ENCODE results near the gene CHST8.

CHST8 gene

GRCh38 chr19:33767898-33768413, 146.2 kb downstream of the CHST8 start:
- DNase-seq (ENCODE audit: low read depth, low spot score): no peak

GRCh38 chr19:33769208-33769607, 147.5 kb downstream of the CHST8 start:
- no peak for DNase-seq (ENCODE audit: low read depth, low spot score)

GRCh38 chr19:33770107-33770506, 148.4 kb downstream of the CHST8 start:
- DNase-seq (ENCODE audit: low read depth, low spot score): no peak

- DNase-seq (ENCODE audit: low read depth, low spot score): no peak
These were observed 149.8 kb downstream of the CHST8 start for GRCh38 chr19:33771384-33772101.

GRCh38 chr19:33772102-33772857, 150.5 kb downstream of the CHST8 start:
- no peak for DNase-seq (ENCODE audit: low read depth, low spot score)

GRCh38 chr19:33772858-33773180, 151.1 kb downstream of the CHST8 start:
- DNase-seq (ENCODE audit: low read depth, low spot score): no peak

- no peak for DNase-seq (ENCODE audit: low read depth, low spot score)
These were observed 152.2 kb downstream of the CHST8 start for GRCh38 chr19:33773704-33774624.

GRCh38 chr19:33774751-33775150, 153.0 kb downstream of the CHST8 start:
- DNase-seq (ENCODE audit: low read depth, low spot score): no peak

- no peak for DNase-seq (ENCODE audit: low read depth, low spot score)
These were observed 154.2 kb downstream of the CHST8 start for GRCh38 chr19:33775731-33776487.

- no peak for DNase-seq (ENCODE audit: low read depth, low spot score)
These were observed 155.6 kb downstream of the CHST8 start for GRCh38 chr19:33777351-33777750.

GRCh38 chr19:33777753-33778088, 156.0 kb downstream of the CHST8 start:
- no peak for DNase-seq (ENCODE audit: low read depth, low spot score)

GRCh38 chr19:33778089-33778791, 156.5 kb downstream of the CHST8 start:
- DNase-seq (ENCODE audit: low read depth, low spot score): peak; percentile 31

GRCh38 chr19:33779849-33780248, 158.1 kb downstream of the CHST8 start:
- DNase-seq (ENCODE audit: low read depth, low spot score): no peak

GRCh38 chr19:33780251-33780650, 158.5 kb downstream of the CHST8 start:
- no peak for DNase-seq (ENCODE audit: low read depth, low spot score)

- DNase-seq (ENCODE audit: low read depth, low spot score): no peak
These were observed 159.0 kb downstream of the CHST8 start for GRCh38 chr19:33780746-33781145.

- no peak for DNase-seq (ENCODE audit: low read depth, low spot score)
These were observed 159.7 kb downstream of the CHST8 start for GRCh38 chr19:33781415-33781935.

GRCh38 chr19:33781996-33782395, 160.2 kb downstream of the CHST8 start:
- no peak for DNase-seq (ENCODE audit: low read depth, low spot score)

GRCh38 chr19:33784432-33784831, 162.7 kb downstream of the CHST8 start:
- no peak for DNase-seq (ENCODE audit: low read depth, low spot score)

- DNase-seq (ENCODE audit: low read depth, low spot score): no peak
These were observed 164.0 kb downstream of the CHST8 start for GRCh38 chr19:33785795-33786194.

GRCh38 chr19:33788676-33789075, 166.9 kb downstream of the CHST8 start:
- DNase-seq (ENCODE audit: low read depth, low spot score): no peak

- DNase-seq (ENCODE audit: low read depth, low spot score): no peak
These were observed 167.6 kb downstream of the CHST8 start for GRCh38 chr19:33789344-33789743.
